Measurements from ENCODE around the gene ATP1B1.

Gene ATP1B1

DNA sequence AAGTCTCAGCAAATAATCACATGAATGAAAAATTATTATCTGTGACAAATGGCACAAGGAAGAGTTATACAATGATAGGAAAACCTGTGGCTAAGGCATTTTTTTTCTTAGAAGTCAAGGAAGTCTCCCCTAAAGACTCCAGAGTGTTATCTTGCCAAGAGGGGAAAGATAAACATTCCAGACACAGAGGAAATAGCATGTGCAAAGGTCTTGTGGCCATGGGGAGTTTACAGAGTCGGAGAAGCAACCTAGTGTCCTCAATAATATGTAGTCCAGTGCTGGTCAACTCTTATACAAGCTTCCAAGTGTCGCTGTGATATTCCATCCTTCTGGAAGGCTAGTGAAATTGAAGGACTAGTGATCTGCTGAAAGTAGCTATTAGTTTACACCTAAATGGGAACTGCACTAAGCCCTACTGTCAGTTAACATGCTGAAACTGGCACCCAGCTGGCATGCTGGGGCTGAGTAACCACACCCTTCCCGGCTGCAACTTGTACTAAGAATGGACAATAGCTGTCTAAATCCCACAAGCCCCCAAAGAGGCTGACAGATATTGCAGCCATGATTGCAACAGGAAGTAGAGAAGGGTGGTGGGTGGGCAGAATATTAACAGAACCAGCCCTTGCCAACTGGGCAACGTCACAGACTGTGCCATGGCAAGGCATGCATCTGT lies 11.5 kb upstream of the ATP1B1 start:
- Histone ChIP-seq H3K27me3 (ENCODE audit: control insufficient read depth in 1 of 2, insufficient read depth in 1 of 2, low read length in 2 of 2) (peaks cover 0 to 6% of the 10 kb centered on the region in 2 experiments), H2AFZ (ENCODE audit: low read depth, low read length) (no peak overlapping the region), H3K23ac (ENCODE audit: low read length in 2 of 2) (no peak overlapping the region), H3K27ac (ENCODE audit: low read length, poor library complexity, severe bottlenecking) (no peak overlapping the region), H3K79me1 (replicated peaks; ENCODE audit: low read length, poor library complexity, severe bottlenecking) (no peaks in the 10 kb centered on the region), H2BK5ac (ENCODE audit: low read depth, low read length, poor library complexity, severe bottlenecking) (no peak overlapping the region), H2BK120ac (ENCODE audit: low read depth, low read length) (no peak overlapping the region), H2BK15ac (ENCODE audit: low read depth, poor library complexity, severe bottlenecking) (no peak overlapping the region), H3K4me2 (ENCODE audit: low read length, poor library complexity, severe bottlenecking) (no peak overlapping the region), H3K36me3 (ENCODE audit: control insufficient read depth in 1 of 2, insufficient read depth in 2 of 2, low read depth in 1 of 2, low read length in 2 of 2) (no peaks in the 10 kb centered on the region), H3K9ac (ENCODE audit: low read length) (no peak overlapping the region), H4K91ac (ENCODE audit: low read length) (no peak overlapping the region), H3K4me1 (ENCODE audit: control insufficient read depth, insufficient read depth, low read depth, low read length) (no peaks in the 10 kb centered on the region), H2AK5ac (ENCODE audit: low read length, severe bottlenecking) (peak overlapping the region; percentile 31), H3K18ac (ENCODE audit: low read depth in 1 of 2, low read length in 2 of 2) (no peak overlapping the region), H3K4ac (ENCODE audit: low read depth in 1 of 2, low read length in 2 of 2) (no peak overlapping the region), H2BK12ac (ENCODE audit: low read length in 2 of 2) (no peak overlapping the region), H3K4me3 (ENCODE audit: insufficient read depth in 1 of 2, low read depth in 1 of 2, low read length in 2 of 2) (no peak overlapping the region), H4K8ac (ENCODE audit: low read length) (no peak overlapping the region), H3K14ac (ENCODE audit: low read length in 2 of 2) (no peak overlapping the region), H3K9me3 (ENCODE audit: control insufficient read depth, low read length) (no peaks in the 10 kb centered on the region)
- DNase-seq = no peak
- WGBS = 80% methylated on average over 4 of the region's 4 CpGs

DNA sequence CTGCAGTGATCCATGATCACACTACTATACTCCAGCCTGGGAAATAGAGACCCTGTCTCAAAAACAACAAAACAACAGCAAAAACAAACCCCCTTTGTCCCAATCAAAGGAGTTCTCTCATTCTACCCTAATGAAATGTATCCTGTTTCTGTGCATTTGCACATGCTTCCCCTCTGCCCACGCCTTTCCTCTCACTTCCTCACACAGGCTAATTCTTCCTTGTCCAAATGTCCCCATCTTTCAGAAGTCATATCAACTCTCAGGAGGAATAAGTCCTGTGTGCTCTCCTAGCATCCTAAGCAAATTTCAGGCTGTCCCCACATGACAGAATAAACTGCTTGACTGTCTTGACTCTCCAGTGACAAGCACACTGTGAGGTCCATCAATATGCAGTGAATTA lies 8.1 kb upstream of the ATP1B1 start:
- H3K4ac ChIP-seq (ENCODE audit: low read depth in 1 of 2, low read length in 2 of 2) = no peak overlapping the region
- H3K18ac ChIP-seq (ENCODE audit: low read depth in 1 of 2, low read length in 2 of 2) = no peak overlapping the region
- H4K91ac ChIP-seq (ENCODE audit: low read length) = no peak overlapping the region
- no peak overlapping the region for H3K27ac ChIP-seq (ENCODE audit: low read length, poor library complexity, severe bottlenecking)
- no peak overlapping the region for H2BK5ac ChIP-seq (ENCODE audit: low read depth, low read length, poor library complexity, severe bottlenecking)
- H3K4me1 ChIP-seq (ENCODE audit: control insufficient read depth, insufficient read depth, low read depth, low read length) = peaks cover 10% of the 10 kb centered on the region
- no peak overlapping the region for H4K8ac ChIP-seq (ENCODE audit: low read length)
- H3K9ac ChIP-seq (ENCODE audit: low read length) = no peak overlapping the region
- no peaks in the 10 kb centered on the region for H3K79me1 ChIP-seq (replicated peaks; ENCODE audit: low read length, poor library complexity, severe bottlenecking)
- no peak overlapping the region for H2BK120ac ChIP-seq (ENCODE audit: low read depth, low read length)
- DNase-seq = no peak
- 96% methylated on average over 1 of the region's 1 CpG for WGBS
- H3K4me3 ChIP-seq (ENCODE audit: insufficient read depth in 1 of 2, low read depth in 1 of 2, low read length in 2 of 2) = no peak overlapping the region
- no peak overlapping the region for H3K4me2 ChIP-seq (ENCODE audit: low read length, poor library complexity, severe bottlenecking)
- no peak overlapping the region for H2AFZ ChIP-seq (ENCODE audit: low read depth, low read length)
- H3K36me3 ChIP-seq (ENCODE audit: control insufficient read depth in 1 of 2, insufficient read depth in 2 of 2, low read depth in 1 of 2, low read length in 2 of 2) = no peaks in the 10 kb centered on the region
- no peak overlapping the region for H2BK12ac ChIP-seq (ENCODE audit: low read length in 2 of 2)
- H3K9me3 ChIP-seq (ENCODE audit: control insufficient read depth, low read length) = no peaks in the 10 kb centered on the region
- H3K23ac ChIP-seq (ENCODE audit: low read length in 2 of 2) = no peak overlapping the region
- H3K14ac ChIP-seq (ENCODE audit: low read length in 2 of 2) = no peak overlapping the region
- peaks cover 0 to 7% of the 10 kb centered on the region in 2 experiments for H3K27me3 ChIP-seq (ENCODE audit: control insufficient read depth in 1 of 2, insufficient read depth in 1 of 2, low read length in 2 of 2)
- H2BK15ac ChIP-seq (ENCODE audit: low read depth, poor library complexity, severe bottlenecking) = no peak overlapping the region
- H2AK5ac ChIP-seq (ENCODE audit: low read length, severe bottlenecking) = peak overlapping the region; percentile 4

DNA sequence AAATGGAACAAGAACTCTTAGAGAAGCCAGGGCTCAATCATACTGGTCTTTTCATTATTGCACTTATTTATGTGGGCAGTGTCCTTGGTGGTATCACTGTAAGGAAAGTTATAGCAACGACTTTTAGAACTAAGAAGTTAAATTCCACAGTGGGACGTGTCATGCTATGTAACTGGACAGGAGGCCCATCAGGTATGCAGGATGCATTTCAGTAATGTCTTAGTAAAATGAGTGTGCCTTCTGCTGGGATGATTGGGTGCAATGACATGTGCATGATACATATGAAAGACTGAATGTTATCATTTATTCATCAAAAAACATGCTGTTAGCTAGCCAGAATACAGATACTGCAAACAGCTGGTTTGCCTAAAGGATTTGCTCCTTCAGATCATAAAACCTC lies 6.9 kb upstream of the ATP1B1 start:
- no peak overlapping the region for H3K27ac ChIP-seq (ENCODE audit: low read length, poor library complexity, severe bottlenecking)
- no peak overlapping the region for H4K91ac ChIP-seq (ENCODE audit: low read length)
- H3K4ac ChIP-seq (ENCODE audit: low read depth in 1 of 2, low read length in 2 of 2) = no peak overlapping the region
- no peak overlapping the region for H2BK15ac ChIP-seq (ENCODE audit: low read depth, poor library complexity, severe bottlenecking)
- no peak overlapping the region for H3K4me2 ChIP-seq (ENCODE audit: low read length, poor library complexity, severe bottlenecking)
- WGBS = 77% methylated on average over 2 of the region's 2 CpGs
- no peak overlapping the region for H4K8ac ChIP-seq (ENCODE audit: low read length)
- H3K18ac ChIP-seq (ENCODE audit: low read depth in 1 of 2, low read length in 2 of 2) = no peak overlapping the region
- H3K9me3 ChIP-seq (ENCODE audit: control insufficient read depth, low read length) = no peaks in the 10 kb centered on the region
- no peak overlapping the region for H3K14ac ChIP-seq (ENCODE audit: low read length in 2 of 2)
- H3K4me3 ChIP-seq (ENCODE audit: insufficient read depth in 1 of 2, low read depth in 1 of 2, low read length in 2 of 2) = no peak overlapping the region
- H3K36me3 ChIP-seq (ENCODE audit: control insufficient read depth in 1 of 2, insufficient read depth in 2 of 2, low read depth in 1 of 2, low read length in 2 of 2) = no peaks in the 10 kb centered on the region
- no peak overlapping the region for H2BK120ac ChIP-seq (ENCODE audit: low read depth, low read length)
- no peak overlapping the region for H3K9ac ChIP-seq (ENCODE audit: low read length)
- H2BK12ac ChIP-seq (ENCODE audit: low read length in 2 of 2) = no peak overlapping the region
- no peak for DNase-seq
- H2BK5ac ChIP-seq (ENCODE audit: low read depth, low read length, poor library complexity, severe bottlenecking) = no peak overlapping the region
- H3K23ac ChIP-seq (ENCODE audit: low read length in 2 of 2) = no peak overlapping the region
- H2AFZ ChIP-seq (ENCODE audit: low read depth, low read length) = no peak overlapping the region
- no peaks in the 10 kb centered on the region for H3K79me1 ChIP-seq (replicated peaks; ENCODE audit: low read length, poor library complexity, severe bottlenecking)
- H3K4me1 ChIP-seq (ENCODE audit: control insufficient read depth, insufficient read depth, low read depth, low read length) = peaks cover 12% of the 10 kb centered on the region
- peaks cover 0 to 19% of the 10 kb centered on the region in 2 experiments for H3K27me3 ChIP-seq (ENCODE audit: control insufficient read depth in 1 of 2, insufficient read depth in 1 of 2, low read length in 2 of 2)
- no peak overlapping the region for H2AK5ac ChIP-seq (ENCODE audit: low read length, severe bottlenecking)

DNA sequence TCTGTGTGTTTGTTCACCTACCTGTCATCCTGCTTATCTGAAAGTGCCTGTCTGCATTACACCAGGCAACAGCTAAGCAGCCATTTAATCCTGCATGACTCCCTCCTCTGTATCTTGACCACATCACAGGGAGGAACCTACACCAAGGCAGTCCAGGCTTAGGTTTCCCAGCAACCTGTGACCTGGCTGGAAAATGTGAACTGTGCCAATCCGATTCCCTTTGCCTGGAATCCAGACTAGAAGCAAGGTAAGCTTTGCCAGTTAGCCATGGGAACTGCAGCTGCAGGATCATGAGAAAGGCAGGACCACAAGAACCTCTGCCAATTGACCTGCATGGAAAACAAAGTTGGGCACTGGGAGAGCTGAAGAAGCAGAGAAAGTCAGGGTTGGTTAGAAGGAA lies 6.3 kb upstream of the ATP1B1 start:
- no peak overlapping the region for H2BK12ac ChIP-seq (ENCODE audit: low read length in 2 of 2)
- no peak overlapping the region for H3K4me2 ChIP-seq (ENCODE audit: low read length, poor library complexity, severe bottlenecking)
- H2BK5ac ChIP-seq (ENCODE audit: low read depth, low read length, poor library complexity, severe bottlenecking) = no peak overlapping the region
- H3K79me1 ChIP-seq (replicated peaks; ENCODE audit: low read length, poor library complexity, severe bottlenecking) = no peaks in the 10 kb centered on the region
- no peaks in the 10 kb centered on the region for H3K36me3 ChIP-seq (ENCODE audit: control insufficient read depth in 1 of 2, insufficient read depth in 2 of 2, low read depth in 1 of 2, low read length in 2 of 2)
- H3K4me3 ChIP-seq (ENCODE audit: insufficient read depth in 1 of 2, low read depth in 1 of 2, low read length in 2 of 2) = no peak overlapping the region
- WGBS = 95% methylated on average over 1 of the region's 1 CpG
- no peak for DNase-seq
- H3K14ac ChIP-seq (ENCODE audit: low read length in 2 of 2) = no peak overlapping the region
- no peak overlapping the region for H3K18ac ChIP-seq (ENCODE audit: low read depth in 1 of 2, low read length in 2 of 2)
- no peak overlapping the region for H3K9ac ChIP-seq (ENCODE audit: low read length)
- no peak overlapping the region for H2BK15ac ChIP-seq (ENCODE audit: low read depth, poor library complexity, severe bottlenecking)
- no peak overlapping the region for H4K8ac ChIP-seq (ENCODE audit: low read length)
- H3K4ac ChIP-seq (ENCODE audit: low read depth in 1 of 2, low read length in 2 of 2) = no peak overlapping the region
- no peak overlapping the region for H3K27ac ChIP-seq (ENCODE audit: low read length, poor library complexity, severe bottlenecking)
- H2AFZ ChIP-seq (ENCODE audit: low read depth, low read length) = no peak overlapping the region
- H4K91ac ChIP-seq (ENCODE audit: low read length) = no peak overlapping the region
- no peak overlapping the region for H2AK5ac ChIP-seq (ENCODE audit: low read length, severe bottlenecking)
- no peaks in the 10 kb centered on the region for H3K9me3 ChIP-seq (ENCODE audit: control insufficient read depth, low read length)
- H2BK120ac ChIP-seq (ENCODE audit: low read depth, low read length) = no peak overlapping the region
- peaks cover 0 to 25% of the 10 kb centered on the region in 2 experiments for H3K27me3 ChIP-seq (ENCODE audit: control insufficient read depth in 1 of 2, insufficient read depth in 1 of 2, low read length in 2 of 2)
- peaks cover 13% of the 10 kb centered on the region for H3K4me1 ChIP-seq (ENCODE audit: control insufficient read depth, insufficient read depth, low read depth, low read length)
- H3K23ac ChIP-seq (ENCODE audit: low read length in 2 of 2) = no peak overlapping the region

Measured in mesenchymal stem cell (in vitro differentiated cells and primary cell).